HFF-Myc (cell line): Measurements from ENCODE around the gene VSNL1.

ENCODE experiments used
- DNase-seq: peaks from one replicate; pipeline ENCODE4 v3.0.0-alpha.2; 2011; ENCODE audit warnings: low read depth; ENCODE audit errors: extremely low read depth
- H3K4me3 ChIP-seq: replicated peaks from 2 replicates; pipeline ENCODE4 v1.5.1; 2011; ENCODE audit warnings: low read depth, mild to moderate bottlenecking, control low read depth, low read length
- CTCF ChIP-seq: IDR thresholded peaks from 2 replicates; pipeline ENCODE4 v1.5.1; 2012; ENCODE audit warnings: mild to moderate bottlenecking, low read depth, low read length, control low read depth; ENCODE audit errors: missing control alignments

The VSNL1 gene

GRCh38 chr2:17579605-17580318 lies 39.3 kb downstream of the VSNL1 start:
- DNase-seq = no peak

GRCh38 chr2:17580319-17580715 lies 39.8 kb downstream of the VSNL1 start:
- no peak for DNase-seq
- H3K4me3 ChIP-seq = no peak overlapping the region
- TF ChIP-seq CTCF = no peak

More at GRCh38 chr2:17579605-17580318, 39.3 kb downstream of the VSNL1 start:
- no peak for TF ChIP-seq CTCF
- no peak overlapping the region for H3K4me3 ChIP-seq

- no peak for DNase-seq
- H3K4me3 ChIP-seq = no peak overlapping the region
- no peak for TF ChIP-seq CTCF
Observed at GRCh38 chr2:17581831-17582230, 41.3 kb downstream of the VSNL1 start.

GRCh38 chr2:17583166-17583565 lies 42.7 kb downstream of the VSNL1 start:
- DNase-seq = no peak
- H3K4me3 ChIP-seq = no peak overlapping the region
- TF ChIP-seq CTCF = no peak

GRCh38 chr2:17583646-17584045 lies 43.1 kb downstream of the VSNL1 start:
- H3K4me3 ChIP-seq = no peak overlapping the region
- TF ChIP-seq CTCF = no peak
- DNase-seq = no peak

GRCh38 chr2:17584689-17585088 lies 44.2 kb downstream of the VSNL1 start:
- DNase-seq = no peak
- no peak for TF ChIP-seq CTCF
- H3K4me3 ChIP-seq = no peak overlapping the region

- no peak for TF ChIP-seq CTCF
- no peak overlapping the region for H3K4me3 ChIP-seq
- DNase-seq = no peak
Observed at GRCh38 chr2:17587469-17587868, 47.0 kb downstream of the VSNL1 start.
